GM21737 (cell line): ENCODE data around the gene PTGS2.
"Not testable (repeated sequence)": the region's sequence is repeated elsewhere in the genome, so short reads cannot be mapped to it uniquely, and the experiment has no call there.

Source experiments
- ATAC-seq: cut with Tn5 transposase; IDR thresholded peaks from one replicate; pipeline ENCODE4 v1.9.1; 2021; ENCODE audit warnings: mild to moderate bottlenecking, moderate library complexity; ENCODE audit not compliant: unreplicated experiment

Gene PTGS2

GRCh38 chr1:186670297-186671135 lies 9.7 kb downstream of the PTGS2 start:
- ATAC-seq = no peak

- ATAC-seq = not testable (repeated sequence)
Measured at GRCh38 chr1:186669784-186670183, 10.4 kb downstream of the PTGS2 start.

- ATAC-seq = not testable (repeated sequence)
Measured at GRCh38 chr1:186664217-186664616, 16.0 kb downstream of the PTGS2 start.

GRCh38 chr1:186662752-186663151 lies 17.5 kb downstream of the PTGS2 start:
- ATAC-seq = no peak

- ATAC-seq = no peak
Measured at GRCh38 chr1:186659890-186660341, 20.3 kb downstream of the PTGS2 start.

GRCh38 chr1:186658999-186659398 lies 21.2 kb downstream of the PTGS2 start:
- ATAC-seq = no peak

- ATAC-seq = no peak
Measured at GRCh38 chr1:186657481-186657880, 22.7 kb downstream of the PTGS2 start.

- no peak for ATAC-seq
Measured at GRCh38 chr1:186655876-186656275, 24.3 kb downstream of the PTGS2 start.

- no peak for ATAC-seq
Measured at GRCh38 chr1:186654741-186655140, 25.5 kb downstream of the PTGS2 start.

- ATAC-seq = no peak
Measured at GRCh38 chr1:186653312-186653711, 26.9 kb downstream of the PTGS2 start.

GRCh38 chr1:186648613-186649012 lies 31.6 kb downstream of the PTGS2 start:
- no peak for ATAC-seq

- ATAC-seq = not testable (repeated sequence)
Measured at GRCh38 chr1:186647985-186648384, 32.2 kb downstream of the PTGS2 start.

- ATAC-seq = no peak
Measured at GRCh38 chr1:186643614-186644013, 36.6 kb downstream of the PTGS2 start.

GRCh38 chr1:186637567-186637966 lies 42.7 kb downstream of the PTGS2 start:
- not testable (repeated sequence) for ATAC-seq

GRCh38 chr1:186636786-186637185 lies 43.4 kb downstream of the PTGS2 start:
- no peak for ATAC-seq

- no peak for ATAC-seq
Measured at GRCh38 chr1:186634511-186634910, 45.7 kb downstream of the PTGS2 start.

GRCh38 chr1:186633116-186633515 lies 47.1 kb downstream of the PTGS2 start:
- no peak for ATAC-seq

- no peak for ATAC-seq
Measured at GRCh38 chr1:186629341-186629740, 50.9 kb downstream of the PTGS2 start.

GRCh38 chr1:186628910-186629309 lies 51.3 kb downstream of the PTGS2 start:
- no peak for ATAC-seq

- ATAC-seq = no peak
Measured at GRCh38 chr1:186627019-186627418, 53.2 kb downstream of the PTGS2 start.

- no peak for ATAC-seq
Measured at GRCh38 chr1:186626356-186626932, 53.8 kb downstream of the PTGS2 start.

- no peak for ATAC-seq
Measured at GRCh38 chr1:186623551-186623950, 56.7 kb downstream of the PTGS2 start.
